ENCODE results near the gene ASTN2. TPM values are rescaled to one million over a fixed set of nuclear protein-coding genes. Genes with fewer than 3 reads are reported as not detected.

Gene ASTN2
- total and polyA plus RNA-seq, 2 experiments from 2014 or later: 7.0 to 24.6 TPM

DNA sequence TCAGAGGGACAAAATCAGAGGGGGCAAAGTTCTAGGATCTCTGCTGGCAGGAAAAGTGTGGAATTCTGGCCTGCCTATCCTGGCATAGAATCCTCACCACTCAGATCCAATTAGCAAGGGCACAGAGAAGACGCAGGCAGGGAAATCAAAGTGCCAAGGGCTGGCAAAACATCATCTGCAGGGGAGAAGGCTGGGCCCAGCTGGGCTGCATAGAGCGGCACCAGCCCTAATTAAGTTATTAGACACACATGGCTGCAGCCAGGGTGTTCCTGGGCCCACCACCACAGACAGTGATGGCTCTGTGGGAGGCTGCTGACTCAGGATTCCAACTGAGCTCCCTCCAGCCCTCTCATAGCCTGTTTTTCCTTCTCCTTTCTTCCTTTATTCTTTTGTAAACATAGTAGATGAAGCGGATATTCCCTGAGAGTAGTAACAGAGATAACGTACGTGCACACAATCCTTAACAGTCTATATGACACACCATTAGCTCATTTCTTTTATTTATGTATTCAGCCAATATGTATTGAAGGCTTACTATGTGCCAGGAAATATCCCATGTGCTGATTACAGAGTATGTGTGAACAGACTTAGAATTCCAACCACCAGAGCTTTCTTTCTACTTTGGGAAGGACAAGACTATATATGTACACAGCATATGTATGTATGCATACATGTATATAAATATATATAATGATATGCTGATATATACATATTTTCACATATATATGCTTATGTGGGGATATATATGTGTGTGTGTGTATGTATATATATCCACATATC, 236.1 kb downstream of the ASTN2 start:
- TF ChIP-seq ZNF114 (CRISPR knock-in tag; IDR thresholded peaks at IDR 0.05) (no peak), CREB1 (CRISPR knock-in tag; IDR thresholded peaks at IDR 0.05; ENCODE audit: low read depth) (no peak), JUNB (IDR thresholded peaks at IDR 0.05; ENCODE audit: unreplicated experiment) (no peak)
- TF ChIP-seq, protein P1, sequence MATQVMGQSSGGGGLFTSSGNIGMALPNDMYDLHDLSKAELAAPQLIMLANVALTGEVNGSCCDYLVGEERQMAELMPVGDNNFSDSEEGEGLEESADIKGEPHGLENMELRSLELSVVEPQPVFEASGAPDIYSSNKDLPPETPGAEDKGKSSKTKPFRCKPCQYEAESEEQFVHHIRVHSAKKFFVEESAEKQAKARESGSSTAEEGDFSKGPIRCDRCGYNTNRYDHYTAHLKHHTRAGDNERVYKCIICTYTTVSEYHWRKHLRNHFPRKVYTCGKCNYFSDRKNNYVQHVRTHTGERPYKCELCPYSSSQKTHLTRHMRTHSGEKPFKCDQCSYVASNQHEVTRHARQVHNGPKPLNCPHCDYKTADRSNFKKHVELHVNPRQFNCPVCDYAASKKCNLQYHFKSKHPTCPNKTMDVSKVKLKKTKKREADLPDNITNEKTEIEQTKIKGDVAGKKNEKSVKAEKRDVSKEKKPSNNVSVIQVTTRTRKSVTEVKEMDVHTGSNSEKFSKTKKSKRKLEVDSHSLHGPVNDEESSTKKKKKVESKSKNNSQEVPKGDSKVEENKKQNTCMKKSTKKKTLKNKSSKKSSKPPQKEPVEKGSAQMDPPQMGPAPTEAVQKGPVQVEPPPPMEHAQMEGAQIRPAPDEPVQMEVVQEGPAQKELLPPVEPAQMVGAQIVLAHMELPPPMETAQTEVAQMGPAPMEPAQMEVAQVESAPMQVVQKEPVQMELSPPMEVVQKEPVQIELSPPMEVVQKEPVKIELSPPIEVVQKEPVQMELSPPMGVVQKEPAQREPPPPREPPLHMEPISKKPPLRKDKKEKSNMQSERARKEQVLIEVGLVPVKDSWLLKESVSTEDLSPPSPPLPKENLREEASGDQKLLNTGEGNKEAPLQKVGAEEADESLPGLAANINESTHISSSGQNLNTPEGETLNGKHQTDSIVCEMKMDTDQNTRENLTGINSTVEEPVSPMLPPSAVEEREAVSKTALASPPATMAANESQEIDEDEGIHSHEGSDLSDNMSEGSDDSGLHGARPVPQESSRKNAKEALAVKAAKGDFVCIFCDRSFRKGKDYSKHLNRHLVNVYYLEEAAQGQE (IDR thresholded peaks at IDR 0.05; ENCODE audit: unreplicated experiment): no peak
- TF ChIP-seq, protein P2, sequence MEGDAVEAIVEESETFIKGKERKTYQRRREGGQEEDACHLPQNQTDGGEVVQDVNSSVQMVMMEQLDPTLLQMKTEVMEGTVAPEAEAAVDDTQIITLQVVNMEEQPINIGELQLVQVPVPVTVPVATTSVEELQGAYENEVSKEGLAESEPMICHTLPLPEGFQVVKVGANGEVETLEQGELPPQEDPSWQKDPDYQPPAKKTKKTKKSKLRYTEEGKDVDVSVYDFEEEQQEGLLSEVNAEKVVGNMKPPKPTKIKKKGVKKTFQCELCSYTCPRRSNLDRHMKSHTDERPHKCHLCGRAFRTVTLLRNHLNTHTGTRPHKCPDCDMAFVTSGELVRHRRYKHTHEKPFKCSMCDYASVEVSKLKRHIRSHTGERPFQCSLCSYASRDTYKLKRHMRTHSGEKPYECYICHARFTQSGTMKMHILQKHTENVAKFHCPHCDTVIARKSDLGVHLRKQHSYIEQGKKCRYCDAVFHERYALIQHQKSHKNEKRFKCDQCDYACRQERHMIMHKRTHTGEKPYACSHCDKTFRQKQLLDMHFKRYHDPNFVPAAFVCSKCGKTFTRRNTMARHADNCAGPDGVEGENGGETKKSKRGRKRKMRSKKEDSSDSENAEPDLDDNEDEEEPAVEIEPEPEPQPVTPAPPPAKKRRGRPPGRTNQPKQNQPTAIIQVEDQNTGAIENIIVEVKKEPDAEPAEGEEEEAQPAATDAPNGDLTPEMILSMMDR (conservative IDR thresholded peaks at IDR 0.05; ENCODE audit: low read depth in 2 of 2): no peak
- TF ChIP-seq, protein P3, sequence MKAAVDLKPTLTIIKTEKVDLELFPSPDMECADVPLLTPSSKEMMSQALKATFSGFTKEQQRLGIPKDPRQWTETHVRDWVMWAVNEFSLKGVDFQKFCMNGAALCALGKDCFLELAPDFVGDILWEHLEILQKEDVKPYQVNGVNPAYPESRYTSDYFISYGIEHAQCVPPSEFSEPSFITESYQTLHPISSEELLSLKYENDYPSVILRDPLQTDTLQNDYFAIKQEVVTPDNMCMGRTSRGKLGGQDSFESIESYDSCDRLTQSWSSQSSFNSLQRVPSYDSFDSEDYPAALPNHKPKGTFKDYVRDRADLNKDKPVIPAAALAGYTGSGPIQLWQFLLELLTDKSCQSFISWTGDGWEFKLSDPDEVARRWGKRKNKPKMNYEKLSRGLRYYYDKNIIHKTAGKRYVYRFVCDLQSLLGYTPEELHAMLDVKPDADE (IDR thresholded peaks at IDR 0.05): no peak
- Histone ChIP-seq H2AFZ (no peak overlapping the region), H3K4me3 (no peak overlapping the region), H3K4me2 (no peak overlapping the region), H3K36me3 (ENCODE audit: insufficient read depth) (0 out of 2 replicates have a peak, but pooled peaks cover 4% of the 10 kb centered on the region), H3K27ac (ENCODE audit: low read depth) (no peak overlapping the region), H4K20me1 (replicated peaks; ENCODE audit: insufficient read depth) (no peaks in the 10 kb centered on the region; the same call in 1 of the 2 replicates), H3K27me3 (ENCODE audit: insufficient read depth) (no peaks in the 10 kb centered on the region), H3K79me2 (replicated peaks; ENCODE audit: insufficient read depth) (no peaks in the 10 kb centered on the region), H3K9me2 (ENCODE audit: insufficient read depth) (no peaks in the 10 kb centered on the region), H3F3A (replicated peaks; ENCODE audit: low read depth) (no peaks in the 10 kb centered on the region), H3K4me1 (ENCODE audit: insufficient read depth) (no peaks in the 10 kb centered on the region)
- peaks cover 14% of the 10 kb centered on the region for H3K9me3 Mint-ChIP-seq
- peaks cover 12% of the 10 kb centered on the region for H3K36me3 Mint-ChIP-seq (ENCODE audit: low read depth)
- no peak overlapping the region for H3K27ac Mint-ChIP-seq
- DNase-seq (ENCODE audit: low spot score) (no peak), ATAC-seq (no peak)
- H3K4me1 Mint-ChIP-seq: peaks cover 3% of the 10 kb centered on the region; the same call in 2 of the 3 replicates
- H3K27me3 Mint-ChIP-seq (ENCODE audit: insufficient read depth, low read depth, poor library complexity): no peaks in the 10 kb centered on the region
- H3K4me3 Mint-ChIP-seq: no peak overlapping the region

DNA sequence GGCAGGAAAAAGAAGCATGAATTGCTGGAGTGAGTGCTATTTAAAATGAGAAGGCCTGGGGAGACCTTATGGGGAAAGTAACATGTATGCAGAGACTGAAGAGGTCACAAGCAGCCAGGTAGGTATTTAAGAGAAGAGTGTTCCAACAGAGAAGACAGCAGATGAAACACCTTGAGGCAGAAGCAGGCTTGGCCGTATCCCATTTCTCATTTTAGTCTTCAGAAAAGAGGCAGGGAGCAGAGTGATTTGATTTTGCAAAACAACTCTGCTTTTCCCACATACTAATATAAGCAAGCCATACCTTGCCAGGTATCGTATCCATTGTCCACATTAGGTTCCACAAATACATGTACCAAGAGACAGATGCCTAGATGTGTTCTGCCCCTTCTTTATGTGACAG, 244.3 kb downstream of the ASTN2 start:
- H3K4me1 ChIP-seq (ENCODE audit: insufficient read depth): peaks cover 19% of the 10 kb centered on the region
- H3K27me3 ChIP-seq (ENCODE audit: insufficient read depth): no peaks in the 10 kb centered on the region
- H2AFZ ChIP-seq: no peak overlapping the region
- DNase-seq (ENCODE audit: low spot score) (no peak), ATAC-seq (no peak)
- H3K4me3 ChIP-seq: no peak overlapping the region
- H3K9me2 ChIP-seq (ENCODE audit: insufficient read depth): no peaks in the 10 kb centered on the region
- Mint-ChIP-seq H3K27ac (no peak overlapping the region), H3K36me3 (ENCODE audit: low read depth) (no peaks in the 10 kb centered on the region), H3K27me3 (ENCODE audit: insufficient read depth, low read depth, poor library complexity) (no peaks in the 10 kb centered on the region), H3K4me3 (no peak overlapping the region), H3K9me3 (no peaks in the 10 kb centered on the region), H3K4me1 (peaks cover 18% of the 10 kb centered on the region)
- no peaks in the 10 kb centered on the region for H4K20me1 ChIP-seq (replicated peaks; ENCODE audit: insufficient read depth)
- H3K36me3 ChIP-seq (ENCODE audit: insufficient read depth): no peaks in the 10 kb centered on the region
- no peaks in the 10 kb centered on the region for H3K79me2 ChIP-seq (replicated peaks; ENCODE audit: insufficient read depth)
- no peaks in the 10 kb centered on the region for H3F3A ChIP-seq (replicated peaks; ENCODE audit: low read depth)
- no peak overlapping the region for H3K4me2 ChIP-seq
- H3K27ac ChIP-seq (ENCODE audit: low read depth): no peak overlapping the region
- TF ChIP-seq, protein P4, sequence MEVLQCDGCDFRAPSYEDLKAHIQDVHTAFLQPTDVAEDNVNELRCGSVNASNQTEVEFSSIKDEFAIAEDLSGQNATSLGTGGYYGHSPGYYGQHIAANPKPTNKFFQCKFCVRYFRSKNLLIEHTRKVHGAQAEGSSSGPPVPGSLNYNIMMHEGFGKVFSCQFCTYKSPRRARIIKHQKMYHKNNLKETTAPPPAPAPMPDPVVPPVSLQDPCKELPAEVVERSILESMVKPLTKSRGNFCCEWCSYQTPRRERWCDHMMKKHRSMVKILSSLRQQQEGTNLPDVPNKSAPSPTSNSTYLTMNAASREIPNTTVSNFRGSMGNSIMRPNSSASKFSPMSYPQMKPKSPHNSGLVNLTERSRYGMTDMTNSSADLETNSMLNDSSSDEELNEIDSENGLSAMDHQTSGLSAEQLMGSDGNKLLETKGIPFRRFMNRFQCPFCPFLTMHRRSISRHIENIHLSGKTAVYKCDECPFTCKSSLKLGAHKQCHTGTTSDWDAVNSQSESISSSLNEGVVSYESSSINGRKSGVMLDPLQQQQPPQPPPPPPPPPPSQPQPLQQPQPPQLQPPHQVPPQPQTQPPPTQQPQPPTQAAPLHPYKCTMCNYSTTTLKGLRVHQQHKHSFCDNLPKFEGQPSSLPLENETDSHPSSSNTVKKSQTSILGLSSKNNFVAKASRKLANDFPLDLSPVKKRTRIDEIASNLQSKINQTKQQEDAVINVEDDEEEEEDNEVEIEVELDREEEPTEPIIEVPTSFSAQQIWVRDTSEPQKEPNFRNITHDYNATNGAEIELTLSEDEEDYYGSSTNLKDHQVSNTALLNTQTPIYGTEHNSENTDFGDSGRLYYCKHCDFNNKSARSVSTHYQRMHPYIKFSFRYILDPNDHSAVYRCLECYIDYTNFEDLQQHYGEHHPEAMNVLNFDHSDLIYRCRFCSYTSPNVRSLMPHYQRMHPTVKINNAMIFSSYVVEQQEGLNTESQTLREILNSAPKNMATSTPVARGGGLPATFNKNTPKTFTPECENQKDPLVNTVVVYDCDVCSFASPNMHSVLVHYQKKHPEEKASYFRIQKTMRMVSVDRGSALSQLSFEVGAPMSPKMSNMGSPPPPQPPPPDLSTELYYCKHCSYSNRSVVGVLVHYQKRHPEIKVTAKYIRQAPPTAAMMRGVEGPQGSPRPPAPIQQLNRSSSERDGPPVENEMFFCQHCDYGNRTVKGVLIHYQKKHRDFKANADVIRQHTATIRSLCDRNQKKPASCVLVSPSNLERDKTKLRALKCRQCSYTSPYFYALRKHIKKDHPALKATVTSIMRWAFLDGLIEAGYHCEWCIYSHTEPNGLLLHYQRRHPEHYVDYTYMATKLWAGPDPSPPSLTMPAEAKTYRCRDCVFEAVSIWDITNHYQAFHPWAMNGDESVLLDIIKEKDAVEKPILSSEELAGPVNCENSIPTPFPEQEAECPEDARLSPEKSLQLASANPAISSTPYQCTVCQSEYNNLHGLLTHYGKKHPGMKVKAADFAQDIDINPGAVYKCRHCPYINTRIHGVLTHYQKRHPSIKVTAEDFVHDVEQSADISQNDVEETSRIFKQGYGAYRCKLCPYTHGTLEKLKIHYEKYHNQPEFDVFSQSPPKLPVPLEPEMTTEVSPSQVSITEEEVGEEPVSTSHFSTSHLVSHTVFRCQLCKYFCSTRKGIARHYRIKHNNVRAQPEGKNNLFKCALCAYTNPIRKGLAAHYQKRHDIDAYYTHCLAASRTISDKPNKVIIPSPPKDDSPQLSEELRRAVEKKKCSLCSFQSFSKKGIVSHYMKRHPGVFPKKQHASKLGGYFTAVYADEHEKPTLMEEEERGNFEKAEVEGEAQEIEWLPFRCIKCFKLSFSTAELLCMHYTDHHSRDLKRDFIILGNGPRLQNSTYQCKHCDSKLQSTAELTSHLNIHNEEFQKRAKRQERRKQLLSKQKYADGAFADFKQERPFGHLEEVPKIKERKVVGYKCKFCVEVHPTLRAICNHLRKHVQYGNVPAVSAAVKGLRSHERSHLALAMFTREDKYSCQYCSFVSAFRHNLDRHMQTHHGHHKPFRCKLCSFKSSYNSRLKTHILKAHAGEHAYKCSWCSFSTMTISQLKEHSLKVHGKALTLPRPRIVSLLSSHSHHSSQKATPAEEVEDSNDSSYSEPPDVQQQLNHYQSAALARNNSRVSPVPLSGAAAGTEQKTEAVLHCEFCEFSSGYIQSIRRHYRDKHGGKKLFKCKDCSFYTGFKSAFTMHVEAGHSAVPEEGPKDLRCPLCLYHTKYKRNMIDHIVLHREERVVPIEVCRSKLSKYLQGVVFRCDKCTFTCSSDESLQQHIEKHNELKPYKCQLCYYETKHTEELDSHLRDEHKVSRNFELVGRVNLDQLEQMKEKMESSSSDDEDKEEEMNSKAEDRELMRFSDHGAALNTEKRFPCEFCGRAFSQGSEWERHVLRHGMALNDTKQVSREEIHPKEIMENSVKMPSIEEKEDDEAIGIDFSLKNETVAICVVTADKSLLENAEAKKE (CRISPR knock-in tag; IDR thresholded peaks at IDR 0.05): no peak
- no peak for TF ChIP-seq EZH2phosphoT487 (IDR thresholded peaks at IDR 0.05; ENCODE audit: unreplicated experiment)

Data from GM23338 (cell line).